ENCODE data around the gene IGF1R. TPM values are rescaled to one million over a fixed set of nuclear protein-coding genes. Genes with fewer than 3 reads are reported as not detected.

The IGF1R gene
- total RNA-seq, 1 donor from 2014 or later, result 21.2 TPM

GRCh38 chr15:98800437-98801233 lies 152.3 kb downstream of the IGF1R start:
- peak; percentile 67 for ATAC-seq

GRCh38 chr15:98801234-98801561 lies 152.9 kb downstream of the IGF1R start:
- ATAC-seq, result no peak

GRCh38 chr15:98802187-98802586 lies 153.8 kb downstream of the IGF1R start:
- no peak for ATAC-seq

- ATAC-seq, result peak; percentile 84
These were observed 155.1 kb downstream of the IGF1R start for GRCh38 chr15:98803228-98804056.

GRCh38 chr15:98804057-98804380 lies 155.7 kb downstream of the IGF1R start:
- no peak for ATAC-seq

GRCh38 chr15:98805434-98806274 lies 157.3 kb downstream of the IGF1R start:
- ATAC-seq, result no peak

- no peak for ATAC-seq
These were observed 158.0 kb downstream of the IGF1R start for GRCh38 chr15:98806275-98806895.

GRCh38 chr15:98807262-98807661 lies 158.9 kb downstream of the IGF1R start:
- ATAC-seq, result no peak

- peak; percentile 10 for ATAC-seq
These were observed 160.9 kb downstream of the IGF1R start for GRCh38 chr15:98809273-98809672.

- ATAC-seq, result no peak
These were observed 164.5 kb downstream of the IGF1R start for GRCh38 chr15:98812716-98813446.

GRCh38 chr15:98813951-98814350 lies 165.6 kb downstream of the IGF1R start:
- ATAC-seq, result no peak

- ATAC-seq, result no peak
These were observed 166.9 kb downstream of the IGF1R start for GRCh38 chr15:98815207-98815606.

GRCh38 chr15:98817745-98818144 lies 169.4 kb downstream of the IGF1R start:
- ATAC-seq, result no peak

GRCh38 chr15:98823012-98823458 lies 174.7 kb downstream of the IGF1R start:
- peak; percentile 73 for ATAC-seq

GRCh38 chr15:98823616-98824015 lies 175.3 kb downstream of the IGF1R start:
- no peak for ATAC-seq

GRCh38 chr15:98824595-98824994 lies 176.3 kb downstream of the IGF1R start:
- no peak for ATAC-seq

- ATAC-seq, result no peak
These were observed 178.3 kb downstream of the IGF1R start for GRCh38 chr15:98826658-98827057.

- no peak for ATAC-seq
These were observed 178.9 kb downstream of the IGF1R start for GRCh38 chr15:98827217-98827616.

GRCh38 chr15:98830034-98830634 lies 181.8 kb downstream of the IGF1R start:
- ATAC-seq, result no peak

GRCh38 chr15:98834976-98835375 lies 186.6 kb downstream of the IGF1R start:
- peak; percentile 28 for ATAC-seq

- no peak for ATAC-seq
These were observed 187.5 kb downstream of the IGF1R start for GRCh38 chr15:98835876-98836275.
